ENCODE measurements around the gene MEI1. TPM values are rescaled to one million over a fixed set of nuclear protein-coding genes. Genes with fewer than 3 reads are reported as not detected.

Gene MEI1
- total RNA-seq, 1 experiment from 2014 or later = 0.24 TPM

DNA sequence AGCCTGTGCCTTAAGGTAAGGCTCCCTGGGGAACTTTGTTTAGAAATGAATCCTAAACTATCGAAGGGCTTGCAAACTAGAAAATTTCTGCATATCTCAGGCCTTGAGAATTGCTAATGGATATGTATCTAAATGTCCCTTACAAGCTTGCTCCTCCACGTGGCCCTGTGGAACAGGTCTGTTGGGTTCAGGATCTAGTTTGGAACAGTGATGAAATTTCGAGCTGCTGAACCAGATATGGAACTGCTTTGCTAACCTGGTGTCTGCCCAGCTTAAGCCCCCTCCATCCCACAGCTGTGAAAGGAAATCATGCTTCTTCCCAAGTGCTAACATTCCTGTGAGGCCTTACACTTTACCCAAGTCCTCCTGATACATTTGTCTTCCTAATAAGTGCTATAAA, 145.2 kb downstream of the MEI1 start:
- CTCF ChIA-PET = interaction anchor here (0.7 kb wide), 1 partner anchor 12 kb away, joined by 3 read pairs; no protein-coding TSS in a partner anchor

GRCh38 chr22:41845380-41846267, 146.3 kb downstream of the MEI1 start:
- no peak for DNase-seq (ENCODE audit: low spot score)
- Histone ChIP-seq H3K36me3 (ENCODE audit: insufficient read depth, low read length, poor library complexity, severe bottlenecking) (peaks cover 28% of the 10 kb centered on the region), H3K27ac (ENCODE audit: low read depth, low read length, poor library complexity, severe bottlenecking) (peak overlapping the region; percentile 58), H3K9me3 (ENCODE audit: low read depth, low read length, poor library complexity, severe bottlenecking) (no peaks in the 10 kb centered on the region), H3K4me1 (ENCODE audit: insufficient read depth, low read length, poor library complexity, severe bottlenecking) (peaks cover 31% of the 10 kb centered on the region), H3K27me3 (replicated peaks; ENCODE audit: insufficient read depth, low read depth, low read length, poor library complexity) (no peaks in the 10 kb centered on the region), H3K4me3 (ENCODE audit: low read depth, low read length, poor library complexity, severe bottlenecking) (no peak overlapping the region)
- POLR2A ChIA-PET (ENCODE audit: low non-redundant PET) = no interaction called here
- intact Hi-C loops (cut with micrococcal nuclease; ENCODE audit: unreplicated experiment) = no loop called here
- TF ChIP-seq EZH2 (IDR thresholded peaks at IDR 0.05; ENCODE audit: borderline replicate concordance, low read depth, low read length, poor library complexity, severe bottlenecking) = no peak
- TF ChIP-seq, protein P1, sequence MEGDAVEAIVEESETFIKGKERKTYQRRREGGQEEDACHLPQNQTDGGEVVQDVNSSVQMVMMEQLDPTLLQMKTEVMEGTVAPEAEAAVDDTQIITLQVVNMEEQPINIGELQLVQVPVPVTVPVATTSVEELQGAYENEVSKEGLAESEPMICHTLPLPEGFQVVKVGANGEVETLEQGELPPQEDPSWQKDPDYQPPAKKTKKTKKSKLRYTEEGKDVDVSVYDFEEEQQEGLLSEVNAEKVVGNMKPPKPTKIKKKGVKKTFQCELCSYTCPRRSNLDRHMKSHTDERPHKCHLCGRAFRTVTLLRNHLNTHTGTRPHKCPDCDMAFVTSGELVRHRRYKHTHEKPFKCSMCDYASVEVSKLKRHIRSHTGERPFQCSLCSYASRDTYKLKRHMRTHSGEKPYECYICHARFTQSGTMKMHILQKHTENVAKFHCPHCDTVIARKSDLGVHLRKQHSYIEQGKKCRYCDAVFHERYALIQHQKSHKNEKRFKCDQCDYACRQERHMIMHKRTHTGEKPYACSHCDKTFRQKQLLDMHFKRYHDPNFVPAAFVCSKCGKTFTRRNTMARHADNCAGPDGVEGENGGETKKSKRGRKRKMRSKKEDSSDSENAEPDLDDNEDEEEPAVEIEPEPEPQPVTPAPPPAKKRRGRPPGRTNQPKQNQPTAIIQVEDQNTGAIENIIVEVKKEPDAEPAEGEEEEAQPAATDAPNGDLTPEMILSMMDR (conservative IDR thresholded peaks at IDR 0.05; ENCODE audit: low read depth, low read length) = no peak
- CTCF ChIA-PET = no interaction called here
- BruUV-seq (replicated peaks) = TSS peak; percentile 19

More for the DNA sequence above, 145.2 kb downstream of the MEI1 start:
- TF ChIP-seq EZH2 (IDR thresholded peaks at IDR 0.05; ENCODE audit: borderline replicate concordance, low read depth, low read length, poor library complexity, severe bottlenecking) = no peak
- TF ChIP-seq, protein P1 (conservative IDR thresholded peaks at IDR 0.05; ENCODE audit: low read depth, low read length) = no peak
- H3K4me1 ChIP-seq (ENCODE audit: insufficient read depth, low read length, poor library complexity, severe bottlenecking) = peaks cover 31% of the 10 kb centered on the region
- no peak overlapping the region for H3K27ac ChIP-seq (ENCODE audit: low read depth, low read length, poor library complexity, severe bottlenecking)
- POLR2A ChIA-PET (ENCODE audit: low non-redundant PET) = interaction anchor here (0.6 kb wide), 1 partner anchor 8 kb away, joined by 17 read pairs; no protein-coding TSS in a partner anchor
- H3K9me3 ChIP-seq (ENCODE audit: low read depth, low read length, poor library complexity, severe bottlenecking) = no peaks in the 10 kb centered on the region
- intact Hi-C loops (cut with micrococcal nuclease; ENCODE audit: unreplicated experiment) = no loop called here
- DNase-seq (ENCODE audit: low spot score) = no peak
- no peak overlapping the region for H3K4me3 ChIP-seq (ENCODE audit: low read depth, low read length, poor library complexity, severe bottlenecking)
- no TSS peak for BruUV-seq (replicated peaks)
- peaks cover 36% of the 10 kb centered on the region for H3K36me3 ChIP-seq (ENCODE audit: insufficient read depth, low read length, poor library complexity, severe bottlenecking)
- no peaks in the 10 kb centered on the region for H3K27me3 ChIP-seq (replicated peaks; ENCODE audit: insufficient read depth, low read depth, low read length, poor library complexity)

DNA sequence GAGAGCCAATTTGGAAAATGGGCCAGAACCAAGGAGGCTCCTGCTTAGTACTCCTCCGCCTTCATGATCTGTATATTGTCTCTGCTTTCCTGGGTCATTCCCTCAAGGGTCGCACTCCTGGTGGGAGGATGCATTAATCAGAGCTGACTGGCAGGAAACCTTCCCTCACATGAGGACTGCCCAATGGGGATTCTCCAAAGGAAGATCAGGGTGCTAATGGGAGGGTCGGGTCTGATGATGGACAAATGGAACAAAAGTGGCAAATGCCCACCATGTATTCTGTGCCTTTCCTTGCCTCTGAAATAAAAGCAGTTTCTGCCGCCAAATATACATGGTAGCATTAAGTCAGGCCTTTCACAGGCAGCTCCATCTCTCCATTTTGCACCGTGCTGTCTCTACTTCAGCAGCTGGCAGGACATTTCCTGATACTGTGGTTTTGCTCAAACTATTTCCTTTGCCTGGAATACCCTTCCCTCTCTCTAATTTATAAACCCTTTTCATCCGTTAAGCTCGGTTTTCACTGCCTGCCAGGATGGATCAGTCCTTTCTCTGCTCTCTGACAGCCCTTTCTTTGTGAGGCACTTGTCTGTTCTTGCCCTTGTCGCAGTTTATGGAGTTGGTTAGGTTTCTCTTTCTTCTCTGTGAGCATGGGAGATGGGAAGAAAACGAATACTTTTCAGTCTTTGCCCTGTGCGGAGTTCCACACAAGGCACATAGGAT, 147.1 kb downstream of the MEI1 start:
- intact Hi-C loops (cut with micrococcal nuclease; ENCODE audit: unreplicated experiment) = no loop called here
- peaks cover 31% of the 10 kb centered on the region for H3K4me1 ChIP-seq (ENCODE audit: insufficient read depth, low read length, poor library complexity, severe bottlenecking)
- ChIA-PET CTCF (no interaction called here), POLR2A (ENCODE audit: low non-redundant PET) (interaction anchor here (0.6 kb wide), 1 partner anchor 660 kb away, joined by 4 read pairs; no protein-coding TSS in a partner anchor)
- no peak for TF ChIP-seq EZH2 (IDR thresholded peaks at IDR 0.05; ENCODE audit: borderline replicate concordance, low read depth, low read length, poor library complexity, severe bottlenecking)
- TF ChIP-seq, protein P1 (conservative IDR thresholded peaks at IDR 0.05; ENCODE audit: low read depth, low read length) = no peak
- H3K4me3 ChIP-seq (ENCODE audit: low read depth, low read length, poor library complexity, severe bottlenecking) = no peak overlapping the region
- peaks cover 26% of the 10 kb centered on the region for H3K36me3 ChIP-seq (ENCODE audit: insufficient read depth, low read length, poor library complexity, severe bottlenecking)
- H3K27me3 ChIP-seq (replicated peaks; ENCODE audit: insufficient read depth, low read depth, low read length, poor library complexity) = no peaks in the 10 kb centered on the region
- no TSS peak for BruUV-seq (replicated peaks)
- DNase-seq (ENCODE audit: low spot score) = no peak
- no peaks in the 10 kb centered on the region for H3K9me3 ChIP-seq (ENCODE audit: low read depth, low read length, poor library complexity, severe bottlenecking)
- peak overlapping the region; percentile 58 for H3K27ac ChIP-seq (ENCODE audit: low read depth, low read length, poor library complexity, severe bottlenecking)

All from A673 (cell line).